HT1080 (cell line): Measurements from ENCODE around the gene ZNF746. TPM values are rescaled to one million over a fixed set of nuclear protein-coding genes. Genes with fewer than 3 reads are reported as not detected.
A peak's percentile ranks its signal among the peaks of the same experiment; 100 is the strongest.
"Not testable (repeated sequence)": the region's sequence is repeated elsewhere in the genome, so short reads cannot be mapped to it uniquely, and the experiment has no call there.

Source experiments
- DNase-seq: peaks from one replicate; pipeline ENCODE4 v3.0.0-alpha.2; 2015; ENCODE audit warnings: low read depth
- polyA plus RNA-seq, 2 experiments: library from polyadenylated mRNA; depleted of rRNA; stranded (reverse); fragments of >200 nt; gene quantifications; 2 replicates each; pipeline ENCODE4 v1.2.3, GENCODE V29; 2015
- total RNA-seq: library from RNA; depleted of rRNA; stranded (reverse); fragments of >200 nt; shearing (Covaris generic); gene quantifications from 2 replicates; pipeline ENCODE4 v1.2.3, GENCODE V29; 2014; rRNA removed

ZNF746 gene
- 18.6 and 19.7 TPM in 2 replicates for total RNA-seq
- 9.2 and 10.1 TPM in 2 replicates for polyA plus RNA-seq (2015; cell fraction: cytosol; rRNA removed)
- polyA plus RNA-seq (2015; cell fraction: nucleus; rRNA removed) = 14.6 and 15.0 TPM in 2 replicates

- DNase-seq = peak; percentile 69
These were observed at the start of gene ZNF746 for GRCh38 chr7:149497467-149498261. ZNF746 (minus strand) TSS chr7:149497809; CDS start chr7:149497536, 273 bp downstream.

- DNase-seq = no peak
These were observed 49.5 kb upstream of the ZNF746 start for GRCh38 chr7:149547126-149547525.

- no peak for DNase-seq
These were observed 48.7 kb upstream of the ZNF746 start for GRCh38 chr7:149546331-149546730.

GRCh38 chr7:149544028-149544427, 46.4 kb upstream of the ZNF746 start:
- DNase-seq = no peak

GRCh38 chr7:149532654-149533053, 35.0 kb upstream of the ZNF746 start:
- no peak for DNase-seq

GRCh38 chr7:149529136-149529718, 31.6 kb upstream of the ZNF746 start:
- no peak for DNase-seq

GRCh38 chr7:149527414-149527813, 29.8 kb upstream of the ZNF746 start:
- no peak for DNase-seq

GRCh38 chr7:149525280-149525679, 27.7 kb upstream of the ZNF746 start:
- no peak for DNase-seq

GRCh38 chr7:149524394-149524793, 26.8 kb upstream of the ZNF746 start:
- DNase-seq = no peak

- no peak for DNase-seq
These were observed 12.6 kb upstream of the ZNF746 start for GRCh38 chr7:149510248-149510647.

- DNase-seq = no peak
These were observed 12.2 kb upstream of the ZNF746 start for GRCh38 chr7:149509774-149510173.

GRCh38 chr7:149505551-149505950, 7.9 kb upstream of the ZNF746 start:
- no peak for DNase-seq

- no peak for DNase-seq
These were observed 4.0 kb upstream of the ZNF746 start for GRCh38 chr7:149501651-149502050.

GRCh38 chr7:149500910-149501309, 3.3 kb upstream of the ZNF746 start:
- no peak for DNase-seq

- DNase-seq = no peak
These were observed 2.6 kb upstream of the ZNF746 start for GRCh38 chr7:149500201-149500600.

- no peak for DNase-seq
These were observed 1.2 kb upstream of the ZNF746 start for GRCh38 chr7:149498811-149499210.

GRCh38 chr7:149496642-149497391, 792 bp downstream of the ZNF746 start:
- peak; percentile 11 for DNase-seq

- DNase-seq = peak; percentile 51
These were observed 1.6 kb downstream of the ZNF746 start for GRCh38 chr7:149495785-149496641.

- DNase-seq = no peak
These were observed 2.8 kb downstream of the ZNF746 start for GRCh38 chr7:149494738-149495368.

- not testable (repeated sequence) for DNase-seq
These were observed 3.6 kb downstream of the ZNF746 start for GRCh38 chr7:149493975-149494374.
